HEK293 (cell line): ENCODE results near the gene THOP1.

Source experiments
- CTCF ChIA-PET: fragments of 350-600 bp; formaldehyde crosslinking; extraction: SDS; loops from one replicate; lab custom pipeline; 2021; ENCODE audit warnings: antibody characterized with exemption; lab: Yijun Ruan, JAX
- POLR2A ChIA-PET: fragments of 300-600 bp; formaldehyde crosslinking; extraction: SDS; loops from one replicate; lab custom pipeline; 2020; ENCODE audit warnings: antibody characterized with exemption, inconsistent platforms; lab: Yijun Ruan, JAX
- H3K27ac ChIP-seq: fragments of 200-500 bp; sonication (Bioruptor generic); 2 replicates; pipeline ENCODE4 v1.5.1; 2014; ENCODE audit warnings: low read depth, low read length, control low read depth, inconsistent platforms; ENCODE audit errors: extremely low read depth
- H3K36me3 ChIP-seq, 2 experiments: fragments of 200-500 bp in 1 of 2; sonication (Bioruptor generic) in 1 of 2; 1 replicate in 1 of 2; 2 replicates in 1 of 2; pipeline ENCODE4 v1.5.1; 2014 to 2017; ENCODE audit warnings: inconsistent platforms in 2 of 2, low read length in 2 of 2; ENCODE audit not compliant: control insufficient read depth in 2 of 2, insufficient read depth in 1 of 2
- H3K4me1 ChIP-seq: fragments of 200-500 bp; sonication (Bioruptor generic); 2 replicates; pipeline ENCODE4 v1.5.1; 2014; ENCODE audit warnings: mild to moderate bottlenecking, low read length, inconsistent platforms; ENCODE audit not compliant: control insufficient read depth, insufficient read depth
- H3K4me3 ChIP-seq: 2 replicates; pipeline ENCODE4 v1.5.1; 2011; ENCODE audit warnings: low read depth, mild to moderate bottlenecking, control low read depth, low read length, moderate library complexity
- H3K9me3 ChIP-seq: fragments of 200-500 bp; sonication (Bioruptor generic); 2 replicates; pipeline ENCODE4 v1.5.1; 2014; ENCODE audit warnings: low read depth, low read length, inconsistent platforms; ENCODE audit not compliant: control insufficient read depth, insufficient read depth
- EGR2 ChIP-seq: fragments of 450-650 bp; formaldehyde crosslinking; IDR thresholded peaks from 2 replicates; pipeline ENCODE4 v1.5.1; 2016; ENCODE audit warnings: low read depth, missing biosample characterization, missing genetic modification characterization
- ELK4 ChIP-seq: IDR thresholded peaks from 2 replicates; pipeline ENCODE4 v1.6.1; 2011; ENCODE audit warnings: mild to moderate bottlenecking, low read depth, low read length, borderline replicate concordance
- GLIS2 ChIP-seq: fragments of 450-650 bp; formaldehyde crosslinking; IDR thresholded peaks from 2 replicates; pipeline ENCODE4 v1.5.1; 2016; ENCODE audit warnings: missing biosample characterization, missing genetic modification characterization
- HIC1 ChIP-seq: fragments of 450-650 bp; formaldehyde crosslinking; IDR thresholded peaks from 2 replicates; pipeline ENCODE4 v1.5.1; 2016; ENCODE audit warnings: missing biosample characterization, missing genetic modification characterization
- KLF1 ChIP-seq: fragments of 450-650 bp; formaldehyde crosslinking; IDR thresholded peaks from 2 replicates; pipeline ENCODE4 v1.5.1; 2016; ENCODE audit warnings: missing biosample characterization, missing genetic modification characterization
- RBAK ChIP-seq: fragments of 450-650 bp; formaldehyde crosslinking; IDR thresholded peaks from 2 replicates; pipeline ENCODE4 v1.5.1; 2016; ENCODE audit warnings: missing biosample characterization, missing genetic modification characterization
- SCRT2 ChIP-seq: fragments of 450-650 bp; formaldehyde crosslinking; IDR thresholded peaks from 2 replicates; pipeline ENCODE4 v1.5.1; 2016; ENCODE audit warnings: missing biosample characterization, missing genetic modification characterization
- YY1 ChIP-seq: fragments of 450-650 bp; formaldehyde crosslinking; IDR thresholded peaks from 2 replicates; pipeline ENCODE4 v1.5.1; 2018; ENCODE audit warnings: missing biosample characterization, missing genetic modification characterization
- ZBTB21 ChIP-seq: fragments of 450-650 bp; formaldehyde crosslinking; IDR thresholded peaks from 2 replicates; pipeline ENCODE4 v1.5.1; 2017; ENCODE audit warnings: missing biosample characterization, missing genetic modification characterization
- ZNF114 ChIP-seq: fragments of 450-650 bp; formaldehyde crosslinking; IDR thresholded peaks from 2 replicates; pipeline ENCODE4 v1.5.0; 2017; ENCODE audit warnings: missing biosample characterization, missing genetic modification characterization
- ZNF148 ChIP-seq: fragments of 450-650 bp; formaldehyde crosslinking; IDR thresholded peaks from 2 replicates; pipeline ENCODE4 v1.5.0; 2017; ENCODE audit warnings: missing biosample characterization, missing genetic modification characterization, borderline replicate concordance
- ZNF184 ChIP-seq: fragments of 450-650 bp; IDR thresholded peaks from 2 replicates; pipeline ENCODE4 v1.5.1; 2018; ENCODE audit warnings: missing biosample characterization, mild to moderate bottlenecking, missing genetic modification characterization
- ZNF280D ChIP-seq: fragments of 450-650 bp; formaldehyde crosslinking; IDR thresholded peaks from 2 replicates; pipeline ENCODE4 v1.5.1; 2016; ENCODE audit warnings: missing biosample characterization, missing genetic modification characterization
- ZNF426 ChIP-seq: fragments of 450-650 bp; formaldehyde crosslinking; IDR thresholded peaks from 2 replicates; pipeline ENCODE4 v1.5.1; 2017; ENCODE audit warnings: missing biosample characterization, missing genetic modification characterization, mild to moderate bottlenecking, inconsistent platforms, moderate library complexity
- ZNF521 ChIP-seq: fragments of 450-650 bp; formaldehyde crosslinking; IDR thresholded peaks from 2 replicates; pipeline ENCODE4 v1.5.1; 2017; ENCODE audit warnings: missing biosample characterization, mild to moderate bottlenecking, missing genetic modification characterization
- ZNF585B ChIP-seq: fragments of 450-650 bp; formaldehyde crosslinking; IDR thresholded peaks from 2 replicates; pipeline ENCODE4 v1.5.1; 2016; ENCODE audit warnings: missing biosample characterization, missing genetic modification characterization
- ZNF704 ChIP-seq: fragments of 450-650 bp; formaldehyde crosslinking; IDR thresholded peaks from 2 replicates; pipeline ENCODE4 v1.5.1; 2016; ENCODE audit warnings: missing biosample characterization, missing genetic modification characterization
- ZNF768 ChIP-seq: fragments of 450-650 bp; formaldehyde crosslinking; IDR thresholded peaks from 2 replicates; pipeline ENCODE4 v1.5.1; 2018; ENCODE audit warnings: missing biosample characterization, mild to moderate bottlenecking, missing genetic modification characterization
- ZNF776 ChIP-seq: fragments of 450-650 bp; formaldehyde crosslinking; IDR thresholded peaks from 2 replicates; pipeline ENCODE4 v1.5.0; 2017; ENCODE audit warnings: missing biosample characterization, missing genetic modification characterization, borderline replicate concordance
- ZSCAN5A ChIP-seq: fragments of 450-650 bp; formaldehyde crosslinking; IDR thresholded peaks from 2 replicates; pipeline ENCODE4 v1.5.1; 2016; ENCODE audit warnings: missing biosample characterization, missing genetic modification characterization

THOP1 gene

GRCh38 chr19:2785244-2785997, at the start of gene THOP1 (continued):
- TF ChIP-seq YY1 (tag by site-specific recombination) = peak; percentile 56; the same call in 1 of the 2 replicates
- no peak for TF ChIP-seq ELK4

- peaks cover 0 to 50% of the 10 kb centered on the region in 2 experiments; a peak in 2 of 3 replicates for H3K36me3 ChIP-seq
- ChIA-PET CTCF (interaction anchor here (0.6 to 1.6 kb wide), 2 partner anchors 13 to 698 kb away, joined by 3 to 5 read pairs; no protein-coding TSS in a partner anchor), POLR2A (interaction anchor here (0.6 to 1.0 kb wide), 2 partner anchors 47 to 67 kb away, joined by 3 read pairs; partner anchors contain the start of gene SGTA)
Measured at GRCh38 chr19:2736550-2737190, 48.6 kb upstream of the THOP1 start.

GRCh38 chr19:2739602-2740313, 45.5 kb upstream of the THOP1 start, which contains the start of gene SLC39A3:
Gene SLC39A3, minus strand, starts transcription at chr19:2740017. Its CDS starts 2,760 bp downstream, at chr19:2737257.
- no peaks in the 10 kb centered on the region for H3K9me3 ChIP-seq
- POLR2A ChIA-PET = interaction anchor here (0.7 to 1.2 kb wide), 4 partner anchors 11 to 442 kb away, joined by 3 to 6 read pairs (median 4); partner anchors contain the start of gene GADD45B
- CTCF ChIA-PET = interaction anchor here (1.0 to 1.1 kb wide), 2 partner anchors 10 to 126 kb away, joined by 3 to 6 read pairs; no protein-coding TSS in a partner anchor
- peak within 1 kb of the TSS; percentile 89 for H3K4me3 ChIP-seq
- peaks cover 0 to 28% of the 10 kb centered on the region in 2 experiments; a peak in 2 of 3 replicates for H3K36me3 ChIP-seq
- H3K27ac ChIP-seq = peak within 1 kb of the TSS; percentile 46; the same call in 1 of the 2 replicates
- H3K4me1 ChIP-seq = no peaks in the 10 kb centered on the region
- TF ChIP-seq ZNF148 (tag by site-specific recombination) (peak; percentile 66; the same call in 1 of the 2 replicates), EGR2 (tag by site-specific recombination) (no peak), ZNF704 (peak; percentile 89), HIC1 (0 out of 2 replicates have a peak, but pooled peaks have one; percentile 26), ZSCAN5A (tag by site-specific recombination) (0 out of 2 replicates have a peak, but pooled peaks have one; percentile 73), ZNF184 (tag by site-specific recombination) (peak; percentile 90), ZNF768 (tag by site-specific recombination) (0 out of 2 replicates have a peak, but pooled peaks have one; percentile 38), GLIS2 (tag by site-specific recombination) (peak; percentile 72), ZNF280D (tag by site-specific recombination) (peak; percentile 37; the same call in 1 of the 2 replicates), ZNF521 (no peak), ZNF114 (tag by site-specific recombination) (no peak)

More at GRCh38 chr19:2736550-2737190, 48.6 kb upstream of the THOP1 start:
- H3K9me3 ChIP-seq = no peaks in the 10 kb centered on the region
- no peak for TF ChIP-seq KLF1 (tag by site-specific recombination)
- TF ChIP-seq ZBTB21 (tag by site-specific recombination) = no peak
- no peak for TF ChIP-seq ZNF776
- TF ChIP-seq ZNF585B (tag by site-specific recombination) = no peak
- no peak for TF ChIP-seq ZNF426
- 0 out of 2 replicates have a peak, but pooled peaks have one; percentile 25 for TF ChIP-seq SCRT2
- 0 out of 2 replicates have a peak, but pooled peaks have one; percentile 45 for TF ChIP-seq RBAK (tag by site-specific recombination)
- TF ChIP-seq ZNF768 (tag by site-specific recombination) = peak; percentile 26; the same call in 1 of the 2 replicates
- H3K4me3 ChIP-seq = no peak overlapping the region
- H3K4me1 ChIP-seq = no peaks in the 10 kb centered on the region
- no peak overlapping the region for H3K27ac ChIP-seq
